SK-N-SH (cell line): Measurements from ENCODE around the gene NELFB. TPM values are rescaled to one million over a fixed set of nuclear protein-coding genes. Genes with fewer than 3 reads are reported as not detected.
A peak's percentile ranks its signal among the peaks of the same experiment; 100 is the strongest.

Source experiments
- CTCF ChIA-PET: fragments of 300-600, 350-600 bp; formaldehyde crosslinking; extraction: SDS; loops from one replicate; lab custom pipeline; 2021; lab: Yijun Ruan, JAX
- POLR2A ChIA-PET: fragments of 350-600 bp; sonication (Branson Sonifier 250); formaldehyde crosslinking; extraction: SDS; loops from one replicate; lab custom pipeline; 2020; ENCODE audit warnings: antibody characterized with exemption, inconsistent platforms; lab: Yijun Ruan, JAX
- DNase-seq: peaks from one replicate; pipeline ENCODE4 v3.0.0; 2012
- H2AFZ ChIP-seq: fragments of 200-600 bp; sonication (generic); 2 replicates; pipeline ENCODE4 v1.8.1; 2016; ENCODE audit warnings: antibody characterized with exemption, mild to moderate bottlenecking, low read depth
- H3F3A ChIP-seq: fragments of 200-600 bp; sonication (generic); replicated peaks from 2 replicates; pipeline ENCODE3; 2016; ENCODE audit warnings: antibody characterized with exemption, mild to moderate bottlenecking; ENCODE audit not compliant: insufficient read depth
- H3K27ac ChIP-seq, 2 experiments: fragments of 200-500 bp in 1 of 2; fragments of 200-600 bp in 1 of 2; sonication (Bioruptor generic) in 1 of 2; sonication (generic), shearing (Covaris generic) in 1 of 2; 2 replicates each; pipeline versions ENCODE4 v1.5.1 to v1.6.1; 2014 to 2016; ENCODE audit warnings: low read depth in 2 of 2, inconsistent platforms in 1 of 2, low read length in 1 of 2, mild to moderate bottlenecking in 1 of 2, mixed read lengths in 1 of 2
- H3K27me3 ChIP-seq: fragments of 200-600 bp; sonication (generic), shearing (Covaris generic); 2 replicates; pipeline ENCODE4 v1.6.1; 2016; ENCODE audit warnings: mixed run types; ENCODE audit not compliant: insufficient read depth
- H3K36me3 ChIP-seq, 2 experiments: fragments of 200-500 bp in 1 of 2; fragments of 200-600 bp in 1 of 2; sonication (Bioruptor generic) in 1 of 2; sonication (generic) in 1 of 2; replicated peaks in 1 of 2; 2 replicates each; pipeline versions ENCODE3 to v1.5.1; 2014 to 2016; ENCODE audit warnings: low read length in 1 of 2, mild to moderate bottlenecking in 1 of 2; ENCODE audit not compliant: insufficient read depth in 2 of 2, control insufficient read depth in 1 of 2
- H3K4me1 ChIP-seq, 2 experiments: fragments of 200-500 bp in 1 of 2; fragments of 200-600 bp in 1 of 2; sonication (Bioruptor generic) in 1 of 2; sonication (generic), shearing (Covaris generic) in 1 of 2; 2 replicates each; pipeline versions ENCODE4 v1.5.1 to v1.6.1; 2014 to 2016; ENCODE audit warnings: low read depth in 1 of 2, low read length in 1 of 2, mixed run types in 1 of 2; ENCODE audit not compliant: insufficient read depth in 2 of 2, control insufficient read depth in 1 of 2
- H3K4me2 ChIP-seq: fragments of 200-600 bp; sonication (generic), shearing (Covaris generic); 2 replicates; pipeline ENCODE4 v1.6.1; 2017; ENCODE audit warnings: mixed run types
- H3K4me3 ChIP-seq, 2 experiments: fragments of 200-500 bp in 1 of 2; fragments of 200-600 bp in 1 of 2; sonication (Bioruptor generic) in 1 of 2; sonication (generic), shearing (Covaris generic) in 1 of 2; 2 replicates each; pipeline versions ENCODE4 v1.5.1 to v1.8.1; 2014 to 2016; ENCODE audit warnings: low read depth in 2 of 2, inconsistent platforms in 1 of 2, low read length in 1 of 2, mild to moderate bottlenecking in 1 of 2, mixed read lengths in 1 of 2, moderate library complexity in 1 of 2
- H3K79me2 ChIP-seq: fragments of 200-600 bp; sonication (generic); 2 replicates; pipeline ENCODE4 v1.8.1; 2017; ENCODE audit warnings: mild to moderate bottlenecking; ENCODE audit not compliant: insufficient read depth
- H3K9ac ChIP-seq: fragments of 200-600 bp; sonication (generic); 2 replicates; pipeline ENCODE4 v1.6.1; 2017; ENCODE audit warnings: mixed run types
- H3K9me2 ChIP-seq: fragments of 200-600 bp; sonication (generic); 2 replicates; pipeline ENCODE4 v1.6.1; 2017; ENCODE audit warnings: mixed run types
- H3K9me3 ChIP-seq: fragments of 200-600 bp; sonication (generic); 2 replicates; pipeline ENCODE4 v1.6.1; 2017; ENCODE audit warnings: mixed run types, mild to moderate bottlenecking, moderate library complexity
- H4K20me1 ChIP-seq: fragments of 200-600 bp; sonication (generic); 2 replicates; pipeline ENCODE4 v1.6.1; 2017; ENCODE audit warnings: mild to moderate bottlenecking, mixed run types; ENCODE audit not compliant: insufficient read depth
- CHD2 ChIP-seq: fragments of 150-350 bp; IDR thresholded peaks from 2 replicates; pipeline ENCODE4 v1.6.1; 2018; ENCODE audit warnings: low read length; ENCODE audit not compliant: partially characterized antibody
- EP300 ChIP-seq, 2 experiments: IDR thresholded peaks; 2 replicates each; pipeline versions ENCODE4 v1.4.0 to v1.6.1; 2012; ENCODE audit warnings: borderline replicate concordance in 1 of 2, low read depth in 1 of 2, low read length in 1 of 2
- EZH2phosphoT487 ChIP-seq: fragments of 200-600 bp; sonication (generic); IDR thresholded peaks from 2 replicates; pipeline ENCODE4 v1.6.1; 2017; ENCODE audit warnings: low read depth, mixed run types, mild to moderate bottlenecking, antibody characterized with exemption, moderate library complexity, borderline replicate concordance
- FOSL2 ChIP-seq: IDR thresholded peaks from 2 replicates; pipeline ENCODE4 v1.4.0; 2012; ENCODE audit warnings: low read depth, mild to moderate bottlenecking, moderate library complexity, borderline replicate concordance
- FOXM1 ChIP-seq: IDR thresholded peaks from 2 replicates; pipeline ENCODE4 v1.4.0; 2012; ENCODE audit warnings: low read depth, mild to moderate bottlenecking
- MEF2A ChIP-seq: IDR thresholded peaks from 2 replicates; pipeline ENCODE4 v1.4.0; 2012; ENCODE audit warnings: low read depth, borderline replicate concordance
- MXI1 ChIP-seq: IDR thresholded peaks from 2 replicates; pipeline ENCODE4 v1.6.1; 2012; ENCODE audit warnings: mild to moderate bottlenecking, low read depth, low read length, improper control_type of control experiment
- NFIC ChIP-seq: IDR thresholded peaks from 2 replicates; pipeline ENCODE4 v1.4.0; 2012; ENCODE audit warnings: borderline replicate concordance
- NRF1 ChIP-seq: IDR thresholded peaks from 2 replicates; pipeline ENCODE4 v1.6.1; 2012; ENCODE audit warnings: low read depth, mild to moderate bottlenecking, low read length
- PBX3 ChIP-seq: IDR thresholded peaks from 2 replicates; pipeline ENCODE4; 2012
- RAD21 ChIP-seq: IDR thresholded peaks from 2 replicates; pipeline ENCODE4 v1.6.1; 2012; ENCODE audit warnings: mild to moderate bottlenecking, low read length
- RCOR1 ChIP-seq: fragments of 150-350 bp; IDR thresholded peaks from 2 replicates; pipeline ENCODE4 v1.6.1; 2017; ENCODE audit warnings: antibody characterized with exemption, low read length
- RFX5 ChIP-seq: IDR thresholded peaks from 2 replicates; pipeline ENCODE4 v1.6.1; 2012; ENCODE audit warnings: mild to moderate bottlenecking, improper control_type of control experiment, low read length
- SIN3A ChIP-seq: IDR thresholded peaks from 2 replicates; pipeline ENCODE4 v1.6.1; 2012; ENCODE audit warnings: low read depth, mild to moderate bottlenecking, low read length, moderate library complexity, borderline replicate concordance
- TAF1 ChIP-seq: IDR thresholded peaks from 2 replicates; pipeline ENCODE4 v1.6.1; 2012; ENCODE audit warnings: low read depth, mild to moderate bottlenecking, low read length, moderate library complexity, borderline replicate concordance
- TEAD4 ChIP-seq: IDR thresholded peaks from 2 replicates; pipeline ENCODE4 v1.4.0; 2012; ENCODE audit warnings: mild to moderate bottlenecking, borderline replicate concordance; ENCODE audit not compliant: insufficient read depth
- USF2 ChIP-seq: fragments of 150-350 bp; IDR thresholded peaks from 2 replicates; pipeline ENCODE4 v1.6.1; 2017; ENCODE audit warnings: antibody characterized with exemption, low read length, low read depth, borderline replicate concordance
- YY1 ChIP-seq: IDR thresholded peaks from 2 replicates; pipeline ENCODE4 v1.4.0; 2012; ENCODE audit warnings: low read depth, mild to moderate bottlenecking
- WGBS: methylation state at CpG from one replicate; pipeline ENCODE4 v1.1.6; 2017; ENCODE audit warnings: low lambda C conversion rate; 5-methylcytosine and 5-hydroxymethylcytosine counted together
- polyA plus RNA-seq, 3 experiments: library from polyadenylated mRNA; depleted of rRNA; stranded (reverse); fragments of >200 nt; gene quantifications; 2 replicates each; pipeline ENCODE4 v1.2.3, GENCODE V29; 2012
- TF ChIP-seq, protein P1 (sequence below): IDR thresholded peaks from 2 replicates; pipeline ENCODE4 v1.6.1; 2012; ENCODE audit warnings: mild to moderate bottlenecking, low read depth, low read length, moderate library complexity

Gene NELFB
- polyA plus RNA-seq, 1 of the 3 experiments (the other 2 are of a cell fraction) = 62.7 TPM

GRCh38 chr9:137319011-137319738 is 64.0 kb downstream of the NELFB start:
- H3K9ac ChIP-seq = no peak overlapping the region
- no peak overlapping the region for H3K27ac ChIP-seq
- H4K20me1 ChIP-seq = no peaks in the 10 kb centered on the region
- no peaks in the 10 kb centered on the region for H3K79me2 ChIP-seq
- DNase-seq = peak; percentile 62
- no peaks in the 10 kb centered on the region for H3K36me3 ChIP-seq
- no peaks in the 10 kb centered on the region for H3K9me3 ChIP-seq
- H3K4me3 ChIP-seq = no peak overlapping the region
- ChIA-PET CTCF (interaction anchor here (1.6 to 7.5 kb wide), 2 partner anchors 17 to 32 kb away, joined by 4 to 74 read pairs; partner anchors contain the start of gene NRARP), POLR2A (no interaction called here)
- H3K4me2 ChIP-seq = no peak overlapping the region
- TF ChIP-seq FOXM1 (no peak), FOSL2 (no peak), EP300 (IDR thresholded peaks at IDR 0.05; ENCODE audit: borderline replicate concordance in 1 of 2, low read depth in 1 of 2, low read length in 1 of 2) (no peak), MXI1 (no peak), TEAD4 (no peak), MEF2A (no peak), PBX3 (no peak), RCOR1 (no peak), YY1 (no peak), SIN3A (no peak), RAD21 (no peak), USF2 (no peak), TAF1 (no peak), NFIC (no peak), CHD2 (no peak), EZH2phosphoT487 (no peak), RFX5 (no peak), NRF1 (no peak)
- TF ChIP-seq, protein P1, sequence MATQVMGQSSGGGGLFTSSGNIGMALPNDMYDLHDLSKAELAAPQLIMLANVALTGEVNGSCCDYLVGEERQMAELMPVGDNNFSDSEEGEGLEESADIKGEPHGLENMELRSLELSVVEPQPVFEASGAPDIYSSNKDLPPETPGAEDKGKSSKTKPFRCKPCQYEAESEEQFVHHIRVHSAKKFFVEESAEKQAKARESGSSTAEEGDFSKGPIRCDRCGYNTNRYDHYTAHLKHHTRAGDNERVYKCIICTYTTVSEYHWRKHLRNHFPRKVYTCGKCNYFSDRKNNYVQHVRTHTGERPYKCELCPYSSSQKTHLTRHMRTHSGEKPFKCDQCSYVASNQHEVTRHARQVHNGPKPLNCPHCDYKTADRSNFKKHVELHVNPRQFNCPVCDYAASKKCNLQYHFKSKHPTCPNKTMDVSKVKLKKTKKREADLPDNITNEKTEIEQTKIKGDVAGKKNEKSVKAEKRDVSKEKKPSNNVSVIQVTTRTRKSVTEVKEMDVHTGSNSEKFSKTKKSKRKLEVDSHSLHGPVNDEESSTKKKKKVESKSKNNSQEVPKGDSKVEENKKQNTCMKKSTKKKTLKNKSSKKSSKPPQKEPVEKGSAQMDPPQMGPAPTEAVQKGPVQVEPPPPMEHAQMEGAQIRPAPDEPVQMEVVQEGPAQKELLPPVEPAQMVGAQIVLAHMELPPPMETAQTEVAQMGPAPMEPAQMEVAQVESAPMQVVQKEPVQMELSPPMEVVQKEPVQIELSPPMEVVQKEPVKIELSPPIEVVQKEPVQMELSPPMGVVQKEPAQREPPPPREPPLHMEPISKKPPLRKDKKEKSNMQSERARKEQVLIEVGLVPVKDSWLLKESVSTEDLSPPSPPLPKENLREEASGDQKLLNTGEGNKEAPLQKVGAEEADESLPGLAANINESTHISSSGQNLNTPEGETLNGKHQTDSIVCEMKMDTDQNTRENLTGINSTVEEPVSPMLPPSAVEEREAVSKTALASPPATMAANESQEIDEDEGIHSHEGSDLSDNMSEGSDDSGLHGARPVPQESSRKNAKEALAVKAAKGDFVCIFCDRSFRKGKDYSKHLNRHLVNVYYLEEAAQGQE = no peak
- H2AFZ ChIP-seq = no peak overlapping the region
- peaks cover 0 to 4% of the 10 kb centered on the region in 2 experiments; a peak in 1 of 4 replicates for H3K4me1 ChIP-seq
- H3K27me3 ChIP-seq = no peaks in the 10 kb centered on the region
- no peaks in the 10 kb centered on the region for H3F3A ChIP-seq
- WGBS = 93% methylated on average over 11 of the region's 26 CpGs
- H3K9me2 ChIP-seq = no peaks in the 10 kb centered on the region
